ENCODE measurements around the gene SCYGR5. TPM values are rescaled to one million over a fixed set of nuclear protein-coding genes. Genes with fewer than 3 reads are reported as not detected.

Gene SCYGR5, protein sequence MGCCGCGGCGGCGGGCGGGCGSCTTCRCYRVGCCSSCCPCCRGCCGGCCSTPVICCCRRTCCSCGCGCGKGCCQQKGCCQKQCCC
- not detected in 2 replicates for total RNA-seq

DNA sequence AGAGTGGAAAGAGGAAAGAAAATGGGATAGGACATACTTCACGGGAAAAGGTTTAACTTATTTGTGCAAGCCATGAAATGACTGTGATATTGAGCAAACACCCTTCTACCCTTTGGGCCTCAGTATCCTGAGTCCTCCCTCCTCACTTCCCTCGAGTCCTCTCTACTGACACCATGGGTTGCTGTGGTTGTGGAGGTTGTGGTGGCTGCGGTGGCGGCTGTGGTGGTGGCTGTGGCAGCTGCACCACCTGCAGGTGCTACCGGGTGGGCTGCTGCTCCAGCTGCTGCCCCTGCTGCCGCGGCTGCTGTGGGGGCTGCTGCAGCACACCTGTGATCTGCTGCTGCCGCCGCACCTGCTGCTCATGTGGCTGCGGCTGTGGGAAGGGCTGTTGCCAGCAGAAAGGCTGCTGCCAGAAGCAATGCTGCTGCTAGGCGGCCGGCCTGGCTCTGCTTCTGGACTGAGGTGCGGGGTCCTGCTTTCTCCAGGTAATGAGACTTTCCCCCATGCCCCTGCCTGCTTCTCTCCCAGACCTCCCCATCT is at the start of gene SCYGR5:
Gene SCYGR5, plus strand, starts transcription at position 174 of the 540 bp plus-strand sequence. Its CDS starts 0 bp downstream, at position 174.

DNA sequence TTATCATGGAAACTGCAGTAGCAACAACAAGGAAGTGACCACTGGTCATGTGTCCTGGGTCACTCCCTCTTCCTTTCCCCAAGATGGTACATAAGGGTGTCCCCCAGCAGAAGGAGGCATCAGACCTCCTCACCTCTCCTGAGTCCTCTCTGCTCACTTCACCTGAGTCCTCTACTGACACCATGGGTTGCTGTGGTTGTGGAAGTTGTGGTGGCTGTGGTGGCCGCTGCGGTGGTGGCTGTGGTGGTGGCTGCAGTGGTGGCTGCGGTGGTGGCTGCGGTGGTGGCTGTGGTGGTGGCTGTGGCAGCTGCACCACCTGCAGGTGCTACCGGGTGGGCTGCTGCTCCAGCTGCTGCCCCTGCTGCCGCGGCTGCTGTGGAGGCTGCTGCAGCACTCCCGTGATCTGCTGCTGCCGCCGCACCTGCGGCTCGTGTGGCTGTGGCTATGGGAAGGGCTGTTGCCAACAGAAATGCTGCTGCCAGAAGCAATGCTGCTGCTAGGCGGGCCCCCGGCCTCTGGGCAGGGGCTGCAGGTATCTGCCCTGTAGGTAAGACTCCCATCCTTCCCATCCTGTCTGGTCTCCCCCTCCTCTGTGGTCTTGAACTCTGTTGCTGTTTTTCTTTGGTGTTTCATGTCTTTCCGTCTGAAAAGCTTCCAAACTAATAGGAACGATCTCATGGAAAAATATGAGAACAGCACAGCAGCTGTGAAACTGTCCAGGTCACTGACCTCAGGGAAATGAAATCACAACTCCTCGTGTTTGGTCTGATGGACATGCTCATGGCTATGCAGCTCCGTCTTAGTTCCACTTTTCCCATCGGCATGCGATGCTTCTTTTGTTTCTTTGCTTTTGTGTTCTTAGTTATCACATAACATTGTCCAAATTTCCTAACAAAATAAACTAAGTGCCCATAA is 49.0 kb upstream of the SCYGR5 start, which contains the start of gene SCYGR4:
Gene SCYGR4, plus strand, starts transcription at position 183 of the 915 bp plus-strand sequence. Its CDS starts 0 bp downstream, at position 183.

Other genes with a start within 250 kb of the SCYGR5 start
- 44.9 and 91.7 TPM in 2 replicates for gene AGFG1, start 194.6 kb upstream of the SCYGR5 start, total RNA-seq
- gene SCYGR2, start 67.9 kb upstream of the SCYGR5 start, total RNA-seq = not detected in 2 replicates
- gene SCYGR3, start 52.0 kb upstream of the SCYGR5 start, total RNA-seq = not detected in 2 replicates
- not detected in 2 replicates for gene SCYGR4, start 49.3 kb upstream of the SCYGR5 start, total RNA-seq
- 1.0 and 1.9 TPM in 2 replicates for gene SLC19A3, start 51.2 kb downstream of the SCYGR5 start, total RNA-seq
- not detected in 2 replicates for gene SCYGR6, start 58.0 kb downstream of the SCYGR5 start, total RNA-seq
- gene SCYGR7, start 61.5 kb downstream of the SCYGR5 start, total RNA-seq = not detected in 2 replicates
- not detected in 2 replicates for gene SCYGR8, start 79.1 kb downstream of the SCYGR5 start, total RNA-seq
- 0.88 and 14.0 TPM in 2 replicates for gene CCL20, start 147.0 kb downstream of the SCYGR5 start, total RNA-seq
- gene DAW1, start 204.8 kb downstream of the SCYGR5 start, total RNA-seq = 0.32 and 1.8 TPM in 2 replicates